PC-3 (cell line): Measurements from ENCODE around the gene LY86. TPM values are rescaled to one million over a fixed set of nuclear protein-coding genes. Genes with fewer than 3 reads are reported as not detected.

Source experiments
- ATAC-seq: fragments of 200-7000 bp; cut with Tn5 transposase; 2 replicates; pipeline ENCODE4 v1.9.1; 2020; ENCODE audit warnings: mild to moderate bottlenecking, moderate library complexity
- BruUV-seq: library from RNA; stranded (reverse); fragments of 400-500 nt; replicated peaks from 2 replicates; lab custom pipeline; 2021; lab: Mats Ljungman, UMichigan
- CTCF ChIA-PET: fragments of 300-600 bp; sonication (Branson Sonifier 250); formaldehyde crosslinking; loops from one replicate; lab custom pipeline; 2022; ENCODE audit warnings: antibody characterized with exemption; lab: Charles Lee
- POLR2A ChIA-PET: fragments of 300-600 bp; sonication (Branson Sonifier 250); formaldehyde crosslinking; loops from one replicate; lab custom pipeline; 2022; ENCODE audit warnings: antibody characterized with exemption; ENCODE audit not compliant: unreplicated experiment; lab: Charles Lee
- DNase-seq: peaks from one replicate; pipeline ENCODE4 v3.0.0-alpha.2; 2015
- H2AFZ ChIP-seq: fragments of 300-600 bp; sonication (generic); 2 replicates; pipeline ENCODE4 v1.6.0; 2016; ENCODE audit warnings: antibody characterized with exemption, low read length
- H3F3A ChIP-seq: fragments of 300-600 bp; sonication (generic); one replicate; pipeline ENCODE4 v1.6.0; 2017; ENCODE audit warnings: antibody characterized with exemption, low read length, control low read depth, mild to moderate bottlenecking; ENCODE audit not compliant: unreplicated experiment
- H3K27ac ChIP-seq: fragments of 300-600 bp; sonication (generic); 2 replicates; pipeline ENCODE4 v1.5.1; 2016; ENCODE audit warnings: mild to moderate bottlenecking, low read length
- H3K27me3 ChIP-seq: fragments of 300-600 bp; sonication (generic); 2 replicates; pipeline ENCODE4 v1.6.1; 2016; ENCODE audit warnings: low read length, mixed read lengths
- H3K36me3 ChIP-seq: fragments of 300-600 bp; sonication (generic); 2 replicates; pipeline ENCODE4 v1.6.1; 2016; ENCODE audit warnings: low read depth, mixed run types, low read length, mixed read lengths
- H3K4me1 ChIP-seq: fragments of 300-600 bp; sonication (generic); 2 replicates; pipeline ENCODE4 v1.5.1; 2016; ENCODE audit warnings: low read length; ENCODE audit not compliant: insufficient read depth
- H3K4me2 ChIP-seq: fragments of 300-600 bp; sonication (generic); 2 replicates; pipeline ENCODE4 v1.6.0; 2016; ENCODE audit warnings: low read length
- H3K4me3 ChIP-seq: fragments of 300-600 bp; sonication (generic); 2 replicates; pipeline ENCODE4 v1.5.1; 2016; ENCODE audit warnings: mild to moderate bottlenecking, low read length, mixed read lengths
- H3K79me2 ChIP-seq: fragments of 300-600 bp; sonication (generic); 2 replicates; pipeline ENCODE4 v1.6.1; 2017; ENCODE audit warnings: low read length, mixed read lengths
- H3K9ac ChIP-seq: fragments of 300-600 bp; sonication (generic); 2 replicates; pipeline ENCODE4 v1.6.0; 2016; ENCODE audit warnings: mild to moderate bottlenecking, low read length
- H3K9me2 ChIP-seq: fragments of 300-600 bp; sonication (generic); replicated peaks from 2 replicates; pipeline ENCODE4 v1.6.1; 2016; ENCODE audit warnings: mixed run types, low read length, mixed read lengths
- H3K9me3 ChIP-seq: fragments of 300-600 bp; sonication (generic); 2 replicates; pipeline ENCODE4 v1.6.1; 2016; ENCODE audit warnings: low read length, mixed read lengths
- H4K20me1 ChIP-seq: fragments of 300-600 bp; sonication (generic); 2 replicates; pipeline ENCODE4 v1.6.1; 2016; ENCODE audit warnings: low read length, mixed read lengths
- EZH2 ChIP-seq: fragments of 300-600 bp; sonication (generic); IDR thresholded peaks from one replicate; pipeline ENCODE4 v1.6.1; 2017; ENCODE audit warnings: antibody characterized with exemption, mild to moderate bottlenecking, low read length; ENCODE audit not compliant: unreplicated experiment
- EZH2phosphoT487 ChIP-seq: fragments of 300-600 bp; sonication (generic); IDR thresholded peaks from 2 replicates; pipeline ENCODE4 v1.6.1; 2018; ENCODE audit warnings: mild to moderate bottlenecking, antibody characterized with exemption, low read length, borderline replicate concordance
- intact Hi-C: fragments of 100-400 bp; cut with micrococcal nuclease; formaldehyde crosslinking; loops from 2 replicates; pipeline ENCODE4 v1.9.0; 2023
- total RNA-seq: library from RNA; depleted of rRNA; stranded (reverse); fragments of >200 nt; gene quantifications from 2 replicates; pipeline ENCODE4 v1.2.3, GENCODE V29; 2014
- TF ChIP-seq, protein P1 (sequence below): fragments of 300-600 bp; sonication (generic); conservative IDR thresholded peaks from 2 replicates; pipeline ENCODE4 v1.5.1; 2017; ENCODE audit warnings: antibody characterized with exemption, low read depth, mild to moderate bottlenecking, low read length

LY86 gene
- total RNA-seq, 1 experiment from 2014 or later = not detected

DNA sequence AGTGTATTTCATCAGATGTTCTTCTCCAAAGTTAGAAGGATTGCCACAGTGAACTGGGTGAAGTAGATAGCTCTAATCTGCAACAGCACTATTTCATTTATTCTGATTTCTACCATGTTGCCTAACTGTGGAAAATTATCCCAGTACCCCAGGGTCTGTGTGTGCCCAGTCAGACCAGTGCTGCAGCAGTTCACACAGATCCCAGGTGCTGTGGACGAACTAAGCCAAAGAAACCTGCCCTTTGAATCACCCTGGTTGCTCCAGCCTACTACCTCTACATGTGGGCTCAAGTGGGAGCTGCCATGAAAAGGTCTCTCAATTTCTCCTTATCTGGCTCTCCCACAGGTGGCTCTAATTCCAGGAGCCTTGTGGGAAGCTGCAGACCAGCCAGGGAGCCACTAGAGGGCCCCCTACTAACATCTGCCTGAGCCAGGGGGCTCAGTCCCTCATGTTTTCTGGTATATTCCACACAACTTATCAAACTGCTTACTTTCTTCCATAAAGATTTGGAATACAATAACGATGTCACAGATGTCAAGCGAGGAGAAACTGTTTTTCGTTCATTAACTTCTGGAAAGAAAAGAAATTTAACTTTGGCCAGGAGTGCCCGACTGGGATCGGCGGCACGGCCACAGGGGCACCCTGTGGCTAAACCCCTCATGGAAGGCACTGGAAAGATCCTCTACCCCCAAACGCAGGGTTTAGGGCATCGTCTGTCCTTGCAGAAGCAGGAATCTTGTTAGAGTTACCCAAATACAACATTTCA, 31.6 kb upstream of the LY86 start:
- BruUV-seq = no TSS peak
- peak; percentile 63 for DNase-seq
- TF ChIP-seq, protein P1, sequence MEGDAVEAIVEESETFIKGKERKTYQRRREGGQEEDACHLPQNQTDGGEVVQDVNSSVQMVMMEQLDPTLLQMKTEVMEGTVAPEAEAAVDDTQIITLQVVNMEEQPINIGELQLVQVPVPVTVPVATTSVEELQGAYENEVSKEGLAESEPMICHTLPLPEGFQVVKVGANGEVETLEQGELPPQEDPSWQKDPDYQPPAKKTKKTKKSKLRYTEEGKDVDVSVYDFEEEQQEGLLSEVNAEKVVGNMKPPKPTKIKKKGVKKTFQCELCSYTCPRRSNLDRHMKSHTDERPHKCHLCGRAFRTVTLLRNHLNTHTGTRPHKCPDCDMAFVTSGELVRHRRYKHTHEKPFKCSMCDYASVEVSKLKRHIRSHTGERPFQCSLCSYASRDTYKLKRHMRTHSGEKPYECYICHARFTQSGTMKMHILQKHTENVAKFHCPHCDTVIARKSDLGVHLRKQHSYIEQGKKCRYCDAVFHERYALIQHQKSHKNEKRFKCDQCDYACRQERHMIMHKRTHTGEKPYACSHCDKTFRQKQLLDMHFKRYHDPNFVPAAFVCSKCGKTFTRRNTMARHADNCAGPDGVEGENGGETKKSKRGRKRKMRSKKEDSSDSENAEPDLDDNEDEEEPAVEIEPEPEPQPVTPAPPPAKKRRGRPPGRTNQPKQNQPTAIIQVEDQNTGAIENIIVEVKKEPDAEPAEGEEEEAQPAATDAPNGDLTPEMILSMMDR = peak; percentile 94
- no peak for TF ChIP-seq EZH2phosphoT487
- Histone ChIP-seq H4K20me1 (no peaks in the 10 kb centered on the region), H3F3A (no peaks in the 10 kb centered on the region), H3K27ac (no peak overlapping the region), H3K9ac (no peak overlapping the region), H3K9me3 (no peaks in the 10 kb centered on the region), H3K27me3 (peaks cover 70% of the 10 kb centered on the region), H3K4me3 (no peak overlapping the region), H3K36me3 (no peaks in the 10 kb centered on the region), H3K4me2 (no peak overlapping the region), H3K79me2 (no peaks in the 10 kb centered on the region), H3K9me2 (no peaks in the 10 kb centered on the region), H2AFZ (no peak overlapping the region), H3K4me1 (no peaks in the 10 kb centered on the region)
- POLR2A ChIA-PET = no interaction called here
- CTCF ChIA-PET = interaction anchor here (0.6 kb wide), 1 partner anchor 1141 kb away, joined by 5 read pairs; no protein-coding TSS in a partner anchor
- intact Hi-C loops = no loop called here
- peak; percentile 85 for ATAC-seq

DNA sequence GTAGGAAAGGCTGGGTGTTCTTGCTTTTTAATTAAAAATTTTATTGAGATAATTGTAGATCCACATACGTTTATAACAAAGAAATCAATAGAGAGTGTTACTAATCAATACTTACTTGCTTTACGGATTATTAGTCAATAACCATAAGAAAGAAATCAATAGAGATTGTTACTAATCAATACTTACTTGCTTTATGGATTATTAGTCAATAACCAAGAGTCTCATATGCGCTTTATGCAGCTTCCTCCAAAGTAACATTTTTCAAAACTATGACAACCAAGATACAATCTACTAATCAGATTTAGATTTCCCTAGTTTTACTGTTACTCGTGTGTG, 31.0 kb upstream of the LY86 start:
- Histone ChIP-seq H3K4me3 (no peak overlapping the region), H3K27ac (no peak overlapping the region), H3K9ac (no peak overlapping the region), H3K9me3 (no peaks in the 10 kb centered on the region), H3K36me3 (no peaks in the 10 kb centered on the region), H3K4me2 (no peak overlapping the region), H3K79me2 (no peaks in the 10 kb centered on the region), H2AFZ (no peak overlapping the region), H3K9me2 (no peaks in the 10 kb centered on the region), H4K20me1 (no peaks in the 10 kb centered on the region), H3F3A (no peaks in the 10 kb centered on the region), H3K27me3 (peaks cover 65% of the 10 kb centered on the region), H3K4me1 (no peaks in the 10 kb centered on the region)
- POLR2A ChIA-PET = no interaction called here
- DNase-seq (no peak), ATAC-seq (no peak)
- CTCF ChIA-PET = interaction anchor here (0.6 kb wide), 1 partner anchor 1448 kb away, joined by 6 read pairs; no protein-coding TSS in a partner anchor
- BruUV-seq = no TSS peak
- intact Hi-C loops = no loop called here
- TF ChIP-seq, protein P1 = no peak
- TF ChIP-seq EZH2phosphoT487 (no peak), EZH2 (no peak)

DNA sequence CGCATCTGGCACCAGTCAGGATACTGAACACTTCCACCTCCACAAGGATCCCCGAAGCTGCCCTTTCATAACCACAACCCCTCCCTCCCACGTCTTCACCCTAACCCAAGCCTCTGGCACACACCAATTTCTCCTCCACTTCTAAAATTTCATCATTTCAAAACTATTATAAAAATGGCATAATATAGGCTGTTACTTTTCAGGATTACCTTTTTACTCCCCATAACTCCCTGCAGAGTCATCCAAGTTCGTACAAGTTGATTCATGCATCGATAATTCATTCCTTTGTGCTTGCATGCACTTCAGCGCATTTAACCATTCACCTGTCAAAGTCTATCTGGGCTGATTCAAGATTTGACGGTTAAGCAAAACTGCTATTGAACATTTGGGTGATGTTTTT, 30.6 kb upstream of the LY86 start:
- H3K36me3 ChIP-seq = no peaks in the 10 kb centered on the region
- H3K9me2 ChIP-seq = no peaks in the 10 kb centered on the region
- H3K9me3 ChIP-seq = no peaks in the 10 kb centered on the region
- peaks cover 60% of the 10 kb centered on the region for H3K27me3 ChIP-seq
- no peaks in the 10 kb centered on the region for H4K20me1 ChIP-seq
- POLR2A ChIA-PET = no interaction called here
- no peak overlapping the region for H3K4me2 ChIP-seq
- no peaks in the 10 kb centered on the region for H3K79me2 ChIP-seq
- no peak overlapping the region for H3K9ac ChIP-seq
- CTCF ChIA-PET = interaction anchor here (0.6 kb wide), 1 partner anchor 1447 kb away, joined by 6 read pairs; no protein-coding TSS in a partner anchor
- no peak overlapping the region for H3K27ac ChIP-seq
- no peaks in the 10 kb centered on the region for H3F3A ChIP-seq
- H3K4me1 ChIP-seq = no peaks in the 10 kb centered on the region
- ATAC-seq (no peak), DNase-seq (no peak)
- no TSS peak for BruUV-seq
- H2AFZ ChIP-seq = no peak overlapping the region
- intact Hi-C loops = no loop called here
- no peak overlapping the region for H3K4me3 ChIP-seq
- no peak for TF ChIP-seq EZH2
- no peak for TF ChIP-seq EZH2phosphoT487
- TF ChIP-seq, protein P1 = no peak
